GM06990 (cell line): Measurements from ENCODE around the gene SRP19.

Source experiments
- DNase-seq: peaks from one replicate; pipeline ENCODE4 v3.0.0-alpha.2; 2011; ENCODE audit not compliant: insufficient read length; ENCODE audit errors: extremely low read depth
- H3K27me3 ChIP-seq: replicated peaks from 2 replicates; pipeline ENCODE4 v1.6.0; 2011; ENCODE audit warnings: low read length; ENCODE audit not compliant: control insufficient read depth, insufficient read depth
- H3K36me3 ChIP-seq: 2 replicates; pipeline ENCODE4 v1.5.1; 2011; ENCODE audit warnings: low read length; ENCODE audit not compliant: control insufficient read depth, insufficient read depth
- H3K4me3 ChIP-seq: replicated peaks from 2 replicates; pipeline ENCODE4 v1.5.1; 2011; ENCODE audit warnings: low read depth, mild to moderate bottlenecking, control low read depth, low read length
- CTCF ChIP-seq: IDR thresholded peaks from 2 replicates; pipeline ENCODE4 v1.5.1; 2011; ENCODE audit warnings: low read length, control low read depth, mild to moderate bottlenecking, inconsistent platforms; ENCODE audit not compliant: insufficient read depth, poor library complexity, severe bottlenecking

Gene SRP19

DNA sequence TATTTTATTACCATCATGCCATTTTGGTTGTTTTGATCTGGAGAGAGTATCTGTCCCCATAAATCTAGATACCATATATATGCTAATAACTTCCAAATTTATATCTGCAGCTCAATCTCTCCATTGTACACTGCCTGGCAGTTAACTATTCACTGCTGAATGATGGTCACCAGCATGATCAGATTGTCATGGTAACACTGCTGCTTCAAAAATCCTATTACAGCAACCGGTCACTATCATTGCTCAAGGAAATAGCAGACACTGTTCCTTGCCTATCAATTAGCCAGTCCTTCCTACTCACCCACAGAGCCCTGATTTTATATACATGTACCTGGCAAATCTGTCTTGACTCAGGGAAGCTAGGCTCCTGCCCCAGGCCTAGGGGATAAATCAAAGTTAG, 49.4 kb downstream of the SRP19 start:
- Histone ChIP-seq H3K27me3 (no peaks in the 10 kb centered on the region), H3K36me3 (peaks cover 1% of the 10 kb centered on the region), H3K4me3 (no peak overlapping the region)
- DNase-seq = no peak
- no peak for TF ChIP-seq CTCF

DNA sequence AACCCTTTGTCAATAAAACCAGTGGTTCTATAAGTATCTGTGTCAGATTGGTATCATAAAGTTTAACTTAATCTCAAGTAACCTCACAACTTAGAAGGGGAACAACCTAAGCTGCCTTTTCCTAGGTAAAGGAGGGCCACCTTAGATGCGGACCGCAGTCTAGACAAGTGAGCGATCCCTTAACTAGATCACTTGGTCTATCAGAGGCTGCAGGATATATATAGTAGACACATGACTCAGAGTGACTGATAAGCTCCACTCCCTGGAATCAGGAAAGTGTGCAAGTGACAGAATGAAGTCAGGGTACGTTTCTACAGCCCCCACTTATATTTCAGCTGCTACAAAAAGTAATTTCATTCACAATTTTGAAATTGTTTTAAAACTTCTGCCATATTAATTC, 53.5 kb downstream of the SRP19 start:
- Histone ChIP-seq H3K36me3 (peaks cover 12% of the 10 kb centered on the region), H3K27me3 (no peaks in the 10 kb centered on the region), H3K4me3 (no peak overlapping the region)
- DNase-seq = no peak
- TF ChIP-seq CTCF = no peak

GRCh38 chr5:112915831-112916230, 54.7 kb downstream of the SRP19 start:
- no peak overlapping the region for H3K4me3 ChIP-seq
- no peaks in the 10 kb centered on the region for H3K27me3 ChIP-seq
- DNase-seq = no peak
- no peak for TF ChIP-seq CTCF
- H3K36me3 ChIP-seq = peaks cover 12% of the 10 kb centered on the region

DNA sequence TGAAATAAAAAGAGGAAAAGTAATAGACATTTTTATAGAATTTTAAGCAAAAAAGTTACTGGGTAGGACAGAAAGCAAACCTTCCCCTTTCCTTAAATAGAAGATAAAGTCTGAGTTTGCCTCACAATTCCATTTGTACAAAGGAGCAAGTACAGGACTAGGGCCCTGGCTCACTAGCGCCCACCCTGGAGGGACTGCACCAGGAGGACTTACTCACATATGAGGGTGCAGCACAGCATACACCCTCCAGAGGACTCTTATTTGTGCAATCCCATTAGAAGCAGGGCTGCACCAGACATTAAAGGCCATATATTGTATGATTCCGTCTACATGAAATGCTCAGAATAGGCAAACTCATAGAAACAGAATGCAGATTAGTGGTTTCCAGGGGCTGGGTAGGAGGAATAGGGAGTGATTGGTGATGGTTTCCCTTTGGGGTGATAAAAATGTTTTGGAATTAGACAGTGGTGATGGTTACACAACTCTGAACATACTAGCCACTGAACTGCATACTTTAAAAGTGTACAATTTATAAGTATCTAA, 56.4 kb downstream of the SRP19 start:
- TF ChIP-seq CTCF = peak; percentile 38
- peaks cover 12% of the 10 kb centered on the region for H3K36me3 ChIP-seq
- no peak overlapping the region for H3K4me3 ChIP-seq
- H3K27me3 ChIP-seq = no peaks in the 10 kb centered on the region
- DNase-seq = no peak

- H3K27me3 ChIP-seq = no peaks in the 10 kb centered on the region
- H3K4me3 ChIP-seq = no peak overlapping the region
- no peak for TF ChIP-seq CTCF
- H3K36me3 ChIP-seq = peaks cover 12% of the 10 kb centered on the region
- DNase-seq = no peak
Observed at GRCh38 chr5:112918136-112918535, 57.0 kb downstream of the SRP19 start.

DNA sequence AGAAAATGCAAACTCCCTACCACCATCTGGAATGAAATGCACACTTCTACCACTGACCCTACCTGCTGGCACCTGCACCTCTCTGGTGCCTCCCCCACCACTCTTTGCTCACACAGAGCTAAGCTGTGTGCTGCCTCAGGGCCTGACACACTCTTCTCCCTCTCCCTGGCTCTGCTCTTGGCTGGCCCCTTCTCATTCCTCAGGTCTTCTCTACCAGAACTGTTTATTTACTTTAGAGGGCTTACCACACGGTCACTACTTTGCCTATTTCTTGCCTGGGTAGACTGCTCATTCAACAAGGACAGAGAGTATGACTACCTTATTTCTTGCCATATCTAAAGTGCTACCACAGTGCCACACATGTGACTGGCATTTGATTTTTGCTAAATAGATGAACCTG, 57.6 kb downstream of the SRP19 start:
- no peak for DNase-seq
- peaks cover 12% of the 10 kb centered on the region for H3K36me3 ChIP-seq

More for the DNA sequence above, 57.6 kb downstream of the SRP19 start:
- no peak for TF ChIP-seq CTCF
- Histone ChIP-seq H3K4me3 (no peak overlapping the region), H3K27me3 (no peaks in the 10 kb centered on the region)
